ENCODE results near the gene CXCL13.
A peak's percentile ranks its signal among the peaks of the same experiment; 100 is the strongest.
"Not testable (repeated sequence)": the region's sequence is repeated elsewhere in the genome, so short reads cannot be mapped to it uniquely, and the experiment has no call there.

The CXCL13 gene

GRCh38 chr4:77605210-77605902, at the start of gene CXCL13:
Gene CXCL13, plus strand, starts transcription at chr4:77605820. Its CDS starts 46 bp downstream, at chr4:77605866.
- no peak for DNase-seq

- no peak for DNase-seq
Observed at GRCh38 chr4:77560170-77560569, 45.5 kb upstream of the CXCL13 start.

- not testable (repeated sequence) for DNase-seq
Observed at GRCh38 chr4:77561720-77562119, 43.9 kb upstream of the CXCL13 start.

GRCh38 chr4:77564231-77564630, 41.4 kb upstream of the CXCL13 start:
- DNase-seq = no peak

GRCh38 chr4:77566148-77566547, 39.5 kb upstream of the CXCL13 start:
- no peak for DNase-seq

- no peak for DNase-seq
Observed at GRCh38 chr4:77567549-77567948, 38.1 kb upstream of the CXCL13 start.

- DNase-seq = not testable (repeated sequence)
Observed at GRCh38 chr4:77570508-77571214, 35.0 kb upstream of the CXCL13 start.

GRCh38 chr4:77576351-77576750, 29.3 kb upstream of the CXCL13 start:
- DNase-seq = no peak

- no peak for DNase-seq
Observed at GRCh38 chr4:77578145-77578544, 27.5 kb upstream of the CXCL13 start.

GRCh38 chr4:77579406-77580076, 26.1 kb upstream of the CXCL13 start:
- no peak for DNase-seq

GRCh38 chr4:77581724-77582123, 23.9 kb upstream of the CXCL13 start:
- no peak for DNase-seq

- no peak for DNase-seq
Observed at GRCh38 chr4:77582156-77582555, 23.5 kb upstream of the CXCL13 start.

- no peak for DNase-seq
Observed at GRCh38 chr4:77582711-77583110, 22.9 kb upstream of the CXCL13 start.

- DNase-seq = peak in 1 of 2 donors; percentile 98
Observed at GRCh38 chr4:77586951-77587383, 18.7 kb upstream of the CXCL13 start.

- no peak for DNase-seq
Observed at GRCh38 chr4:77590482-77590881, 15.1 kb upstream of the CXCL13 start.

- no peak for DNase-seq
Observed at GRCh38 chr4:77591532-77591931, 14.1 kb upstream of the CXCL13 start.

- no peak for DNase-seq
Observed at GRCh38 chr4:77593101-77593500, 12.5 kb upstream of the CXCL13 start.

GRCh38 chr4:77593993-77594392, 11.6 kb upstream of the CXCL13 start:
- DNase-seq = no peak

- no peak for DNase-seq
Observed at GRCh38 chr4:77595364-77595973, 10.2 kb upstream of the CXCL13 start.

- DNase-seq = peak in 1 of 2 donors; percentile 3
Observed at GRCh38 chr4:77599378-77599777, 6.2 kb upstream of the CXCL13 start.

- DNase-seq = peak in 1 of 2 donors; percentile 4
Observed at GRCh38 chr4:77600521-77601451, 4.8 kb upstream of the CXCL13 start.

GRCh38 chr4:77601614-77602187, 3.9 kb upstream of the CXCL13 start:
- no peak for DNase-seq
